Loucy (cell line): ENCODE data around the gene ADAMTS2.

ENCODE experiments used
- H2AFZ ChIP-seq: fragments of 200-600 bp; sonication (generic); 2 replicates; pipeline ENCODE4 v1.6.0; 2016; ENCODE audit warnings: antibody characterized with exemption, mild to moderate bottlenecking, low read length, moderate library complexity
- H3F3A ChIP-seq: fragments of 200-600 bp; 2 replicates; pipeline ENCODE4 v1.6.0; 2016; ENCODE audit warnings: antibody characterized with exemption, low read depth, mild to moderate bottlenecking
- H3K27me3 ChIP-seq: fragments of 200-600 bp; sonication (generic); 2 replicates; pipeline ENCODE4 v1.6.1; 2014; ENCODE audit warnings: low read length, mild to moderate bottlenecking; ENCODE audit not compliant: insufficient read depth, poor library complexity, severe bottlenecking
- H3K36me3 ChIP-seq: fragments of 200-600 bp; sonication (generic); 2 replicates; pipeline ENCODE4 v1.6.1; 2016; ENCODE audit warnings: low read length; ENCODE audit not compliant: insufficient read depth
- H3K4me1 ChIP-seq: fragments of 200-600 bp; sonication (generic); 2 replicates; pipeline ENCODE4 v1.5.1; 2014; ENCODE audit warnings: low read length, mild to moderate bottlenecking; ENCODE audit not compliant: insufficient read depth, poor library complexity, severe bottlenecking
- H3K4me2 ChIP-seq: fragments of 200-600 bp; sonication (generic); 2 replicates; pipeline ENCODE4 v1.6.0; 2014; ENCODE audit warnings: antibody characterized with exemption, low read length, low read depth, mild to moderate bottlenecking; ENCODE audit not compliant: poor library complexity, severe bottlenecking
- H3K4me3 ChIP-seq: fragments of 200-600 bp; sonication (generic); 2 replicates; pipeline ENCODE4 v1.5.1; 2014; ENCODE audit warnings: low read length, mild to moderate bottlenecking, mixed read lengths; ENCODE audit not compliant: poor library complexity, severe bottlenecking
- H3K79me2 ChIP-seq: fragments of 200-600 bp; sonication (generic); 2 replicates; pipeline ENCODE4 v1.6.1; 2014; ENCODE audit warnings: low read length; ENCODE audit not compliant: insufficient read depth
- H3K9ac ChIP-seq: fragments of 200-600 bp; sonication (generic); 2 replicates; pipeline ENCODE4 v1.6.0; 2014; ENCODE audit warnings: mild to moderate bottlenecking, low read depth, low read length, moderate library complexity; ENCODE audit not compliant: poor library complexity, severe bottlenecking
- H3K9me2 ChIP-seq: fragments of 200-600 bp; sonication (generic); replicated peaks from 2 replicates; pipeline ENCODE4 v1.6.1; 2016; ENCODE audit warnings: low read depth, low read length, mixed read lengths
- H3K9me3 ChIP-seq: fragments of 200-600 bp; sonication (generic); 2 replicates; pipeline ENCODE4 v1.6.1; 2014; ENCODE audit warnings: mild to moderate bottlenecking, antibody characterized with exemption, low read length, low read depth; ENCODE audit not compliant: insufficient read depth
- H4K20me1 ChIP-seq: fragments of 200-600 bp; sonication (generic); 2 replicates; pipeline ENCODE4 v1.6.0; 2014; ENCODE audit warnings: antibody characterized with exemption, low read length, mild to moderate bottlenecking; ENCODE audit not compliant: insufficient read depth, poor library complexity, severe bottlenecking
- CTCF ChIP-seq: fragments of 200-600 bp; sonication (generic); conservative IDR thresholded peaks from 2 replicates; pipeline ENCODE4 v1.5.1; 2014; ENCODE audit warnings: mild to moderate bottlenecking, antibody characterized with exemption, low read length
- EZH2phosphoT487 ChIP-seq: fragments of 200-600 bp; IDR thresholded peaks from 2 replicates; pipeline ENCODE4 v1.6.1; 2018; ENCODE audit warnings: antibody characterized with exemption, mild to moderate bottlenecking, moderate library complexity, borderline replicate concordance

The ADAMTS2 gene

GRCh38 chr5:179345433-179346321 is at the start of gene ADAMTS2:
TSS of gene ADAMTS2 (minus strand) at chr5:179345461. CDS start at chr5:179345328, 133 bp downstream.
- H3K9ac ChIP-seq = no peak within 1 kb of the TSS
- no peaks in the 10 kb centered on the region for H3K4me1 ChIP-seq
- no peaks in the 10 kb centered on the region for H3K79me2 ChIP-seq
- no peak within 1 kb of the TSS for H3K4me3 ChIP-seq
- H3K36me3 ChIP-seq = no peaks in the 10 kb centered on the region
- H3K27me3 ChIP-seq = no peaks in the 10 kb centered on the region
- H2AFZ ChIP-seq = no peak within 1 kb of the TSS
- no peaks in the 10 kb centered on the region for H4K20me1 ChIP-seq
- H3F3A ChIP-seq = no peaks in the 10 kb centered on the region
- H3K4me2 ChIP-seq = no peak within 1 kb of the TSS
- no peak for TF ChIP-seq EZH2phosphoT487
- no peak for TF ChIP-seq CTCF
- no peaks in the 10 kb centered on the region for H3K9me3 ChIP-seq
- H3K9me2 ChIP-seq = no peaks in the 10 kb centered on the region

GRCh38 chr5:179393078-179393477 is 47.8 kb upstream of the ADAMTS2 start:
- Histone ChIP-seq H3K36me3 (no peaks in the 10 kb centered on the region), H4K20me1 (no peaks in the 10 kb centered on the region), H3K9ac (no peak overlapping the region), H3K79me2 (no peaks in the 10 kb centered on the region), H2AFZ (no peak overlapping the region), H3K4me1 (no peaks in the 10 kb centered on the region), H3K4me3 (no peak overlapping the region), H3K4me2 (no peak overlapping the region), H3K9me2 (no peaks in the 10 kb centered on the region), H3K9me3 (no peaks in the 10 kb centered on the region; the same call in 1 of the 2 replicates), H3K27me3 (no peaks in the 10 kb centered on the region), H3F3A (no peaks in the 10 kb centered on the region)
- TF ChIP-seq CTCF = no peak
- TF ChIP-seq EZH2phosphoT487 = no peak

- Histone ChIP-seq H3K9ac (no peak overlapping the region), H3K4me3 (no peak overlapping the region), H4K20me1 (no peaks in the 10 kb centered on the region), H3K9me2 (no peaks in the 10 kb centered on the region), H3K79me2 (no peaks in the 10 kb centered on the region), H3K4me1 (no peaks in the 10 kb centered on the region), H3K9me3 (no peaks in the 10 kb centered on the region; the same call in 1 of the 2 replicates), H2AFZ (no peak overlapping the region), H3K36me3 (no peaks in the 10 kb centered on the region), H3K4me2 (no peak overlapping the region), H3F3A (no peaks in the 10 kb centered on the region), H3K27me3 (no peaks in the 10 kb centered on the region)
- TF ChIP-seq CTCF (no peak), EZH2phosphoT487 (no peak)
Measured at GRCh38 chr5:179387151-179388110, 42.2 kb upstream of the ADAMTS2 start.
